NCI-H187 (cell line): ENCODE results near the gene VARS2.
"Not testable (repeated sequence)": the region's sequence is repeated elsewhere in the genome, so short reads cannot be mapped to it uniquely, and the experiment has no call there.

Source experiments
- DNase-seq, 2 experiments: peaks; one replicate each; lab custom pipeline; 2025; lab: John Stamatoyannopoulos, UW

The VARS2 gene

GRCh38 chr6:30914076-30914853 is at the start of gene VARS2:
Gene VARS2 (plus strand): TSS chr6:30914238. CDS start chr6:30914837, 599 bp downstream.
- DNase-seq: peak; percentile 75 to 80

- no peak for DNase-seq
These were observed 49.7 kb upstream of the VARS2 start for GRCh38 chr6:30864325-30864724.

- DNase-seq: not testable (repeated sequence)
These were observed 44.7 kb upstream of the VARS2 start for GRCh38 chr6:30869241-30869749.

- DNase-seq: no peak
These were observed 43.5 kb upstream of the VARS2 start for GRCh38 chr6:30870546-30870945.

GRCh38 chr6:30871592-30872183 is 42.4 kb upstream of the VARS2 start:
- DNase-seq: no peak

- no peak for DNase-seq
These were observed 40.8 kb upstream of the VARS2 start for GRCh38 chr6:30873137-30873640.

GRCh38 chr6:30873795-30874194 is 40.2 kb upstream of the VARS2 start:
- not testable (repeated sequence) for DNase-seq

GRCh38 chr6:30875244-30876038 is 38.6 kb upstream of the VARS2 start:
- peak in 1 of 2 experiments; percentile 13 for DNase-seq

GRCh38 chr6:30876039-30876730 is 37.9 kb upstream of the VARS2 start:
- DNase-seq: no peak

GRCh38 chr6:30877419-30878262 is 36.4 kb upstream of the VARS2 start:
- peak; percentile 44 to 76 for DNase-seq

GRCh38 chr6:30879684-30880427 is 34.2 kb upstream of the VARS2 start:
- no peak for DNase-seq

GRCh38 chr6:30880698-30881252 is 33.3 kb upstream of the VARS2 start:
- no peak for DNase-seq

- no peak for DNase-seq
These were observed 32.4 kb upstream of the VARS2 start for GRCh38 chr6:30881392-30882203.

GRCh38 chr6:30882204-30882758 is 31.8 kb upstream of the VARS2 start:
- no peak for DNase-seq

- DNase-seq: peak; percentile 26 to 60
These were observed 31.0 kb upstream of the VARS2 start for GRCh38 chr6:30882759-30883684.

- peak; percentile 7 to 30 for DNase-seq
These were observed 30.1 kb upstream of the VARS2 start, which contains the start of gene DDR1 for GRCh38 chr6:30883685-30884520. Gene DDR1 (plus strand): TSS chr6:30884519. CDS start chr6:30888730, 4,211 bp downstream.
